Astrocyte (in vitro differentiated cells and primary cell): ENCODE data around the gene PPIP5K1. TPM values are rescaled to one million over a fixed set of nuclear protein-coding genes. Genes with fewer than 3 reads are reported as not detected.

ENCODE experiments used
- DNase-seq: peaks from one replicate; pipeline ENCODE4 v3.0.0-alpha.2; 2010; ENCODE audit warnings: low read depth
- FAIRE-seq: peaks from 2 replicates; lab custom pipeline; 2011; peaks lifted over from hg19 to GRCh38; lab: Jason Lieb, UNC
- H2AFZ ChIP-seq: 2 replicates; pipeline ENCODE4 v1.6.0; 2012; ENCODE audit warnings: low read depth, low read length, inconsistent platforms
- H3K27ac ChIP-seq: 2 replicates; pipeline ENCODE4 v1.5.1; 2011; ENCODE audit warnings: low read depth, low read length, inconsistent platforms
- H3K27me3 ChIP-seq: 2 replicates; pipeline ENCODE4 v1.6.0; 2011; ENCODE audit warnings: low read length, inconsistent platforms; ENCODE audit not compliant: insufficient read depth
- H3K36me3 ChIP-seq: 2 replicates; pipeline ENCODE4 v1.5.1; 2011; ENCODE audit warnings: low read length, inconsistent platforms; ENCODE audit not compliant: insufficient read depth
- H3K4me1 ChIP-seq: 2 replicates; pipeline ENCODE4 v1.5.1; 2011; ENCODE audit warnings: low read length, inconsistent platforms; ENCODE audit not compliant: insufficient read depth
- H3K4me2 ChIP-seq: 2 replicates; pipeline ENCODE4 v1.6.0; 2012; ENCODE audit warnings: low read length, inconsistent platforms
- H3K4me3 ChIP-seq: 2 replicates; pipeline ENCODE4 v1.5.1; 2011; ENCODE audit warnings: low read depth, mild to moderate bottlenecking, low read length, inconsistent platforms; ENCODE audit not compliant: insufficient read depth
- H3K79me2 ChIP-seq: 2 replicates; pipeline ENCODE4 v1.6.0; 2012; ENCODE audit warnings: mild to moderate bottlenecking, low read length, inconsistent platforms; ENCODE audit not compliant: insufficient read depth
- H3K9ac ChIP-seq: 2 replicates; pipeline ENCODE4 v1.6.0; 2012; ENCODE audit warnings: mild to moderate bottlenecking, low read length, inconsistent platforms
- H3K9me3 ChIP-seq: 2 replicates; pipeline ENCODE4 v1.5.1; 2012; ENCODE audit warnings: low read depth, mild to moderate bottlenecking, low read length, inconsistent platforms; ENCODE audit not compliant: insufficient read depth
- H4K20me1 ChIP-seq: 2 replicates; pipeline ENCODE4 v1.6.0; 2012; ENCODE audit warnings: low read length, inconsistent platforms; ENCODE audit not compliant: insufficient read depth
- H3K27ac Mint-ChIP-seq: one replicate; pipeline ENCODE4 v1.8.0; 2021; ENCODE audit warnings: mild to moderate bottlenecking, mixed read lengths; ENCODE audit not compliant: unreplicated experiment
- H3K27me3 Mint-ChIP-seq: one replicate; pipeline ENCODE4 v1.8.0; 2021; ENCODE audit warnings: low read depth, mixed read lengths; ENCODE audit not compliant: unreplicated experiment
- H3K36me3 Mint-ChIP-seq: one replicate; pipeline ENCODE4 v1.8.0; 2021; ENCODE audit warnings: low read depth, mixed read lengths; ENCODE audit not compliant: unreplicated experiment
- H3K4me1 Mint-ChIP-seq: one replicate; pipeline ENCODE4 v1.8.0; 2021; ENCODE audit warnings: low read depth, mixed read lengths; ENCODE audit not compliant: unreplicated experiment
- H3K4me3 Mint-ChIP-seq: one replicate; pipeline ENCODE4 v1.8.0; 2021; ENCODE audit warnings: mild to moderate bottlenecking, moderate library complexity, mixed read lengths; ENCODE audit not compliant: unreplicated experiment
- H3K9me3 Mint-ChIP-seq: one replicate; pipeline ENCODE4 v1.8.0; 2021; ENCODE audit warnings: mild to moderate bottlenecking, mixed read lengths; ENCODE audit not compliant: unreplicated experiment
- CTCF ChIP-seq: IDR thresholded peaks from 2 replicates; pipeline ENCODE4 v1.5.1; 2011; ENCODE audit warnings: low read depth, mild to moderate bottlenecking, inconsistent platforms, low read length, moderate library complexity; ENCODE audit not compliant: insufficient read depth
- EZH2 ChIP-seq: IDR thresholded peaks from 2 replicates; pipeline ENCODE4 v1.6.1; 2012; ENCODE audit warnings: mild to moderate bottlenecking, low read length, inconsistent platforms; ENCODE audit not compliant: insufficient read depth
- total RNA-seq: library from RNA; stranded (reverse); gene quantifications from 2 replicates; pipeline ENCODE4 v1.2.1, GENCODE V29; 2021

The PPIP5K1 gene
- total RNA-seq, 1 donor from 2014 or later, result 21.4 TPM

GRCh38 chr15:43505738-43506137 lies 84.3 kb downstream of the PPIP5K1 start:
- Histone ChIP-seq H3K4me3 (no peak overlapping the region), H3K9ac (no peak overlapping the region), H3K9me3 (no peaks in the 10 kb centered on the region), H3K4me2 (no peak overlapping the region), H3K4me1 (peaks cover 11% of the 10 kb centered on the region), H4K20me1 (no peaks in the 10 kb centered on the region), H3K36me3 (no peaks in the 10 kb centered on the region), H3K27ac (no peak overlapping the region), H3K79me2 (no peaks in the 10 kb centered on the region), H3K27me3 (no peaks in the 10 kb centered on the region), H2AFZ (no peak overlapping the region)
- Mint-ChIP-seq H3K4me1 (peaks cover 31% of the 10 kb centered on the region), H3K9me3 (no peaks in the 10 kb centered on the region), H3K4me3 (no peak overlapping the region), H3K27me3 (peaks cover 2% of the 10 kb centered on the region), H3K27ac (peak overlapping the region; percentile 82), H3K36me3 (no peaks in the 10 kb centered on the region)
- TF ChIP-seq CTCF (no peak), EZH2 (no peak)
- DNase-seq, result peak; percentile 72
- no peak for FAIRE-seq

GRCh38 chr15:43499635-43500034 lies 90.4 kb downstream of the PPIP5K1 start:
- H3K27ac ChIP-seq, result no peak overlapping the region
- no peak overlapping the region for H3K27ac Mint-ChIP-seq
- FAIRE-seq (no peak), DNase-seq (no peak)
- H3K36me3 Mint-ChIP-seq, result no peaks in the 10 kb centered on the region
- H3K79me2 ChIP-seq, result no peaks in the 10 kb centered on the region
- H3K9me3 Mint-ChIP-seq, result no peaks in the 10 kb centered on the region
- H3K27me3 Mint-ChIP-seq, result peaks cover 2% of the 10 kb centered on the region
- H2AFZ ChIP-seq, result no peak overlapping the region
- no peaks in the 10 kb centered on the region for H3K27me3 ChIP-seq
- H3K4me2 ChIP-seq, result no peak overlapping the region
- no peak overlapping the region for H3K4me3 Mint-ChIP-seq
- H3K36me3 ChIP-seq, result no peaks in the 10 kb centered on the region
- no peak for TF ChIP-seq CTCF
- no peak overlapping the region for H3K4me3 ChIP-seq
- H3K9me3 ChIP-seq, result no peaks in the 10 kb centered on the region
- no peaks in the 10 kb centered on the region for H3K4me1 Mint-ChIP-seq
- H3K4me1 ChIP-seq, result no peaks in the 10 kb centered on the region
- H4K20me1 ChIP-seq, result no peaks in the 10 kb centered on the region
- H3K9ac ChIP-seq, result no peak overlapping the region

- no peaks in the 10 kb centered on the region for H3K4me1 Mint-ChIP-seq
- TF ChIP-seq CTCF (no peak), EZH2 (no peak)
- H3K4me2 ChIP-seq, result no peak overlapping the region
- no peak overlapping the region for H2AFZ ChIP-seq
- H3K9ac ChIP-seq, result no peak overlapping the region
- DNase-seq (no peak), FAIRE-seq (no peak)
- no peaks in the 10 kb centered on the region for H3K9me3 Mint-ChIP-seq
- no peaks in the 10 kb centered on the region for H3K27me3 ChIP-seq
- no peak overlapping the region for H3K4me3 ChIP-seq
- H3K27ac ChIP-seq, result no peak overlapping the region
- no peaks in the 10 kb centered on the region for H4K20me1 ChIP-seq
- H3K4me1 ChIP-seq, result no peaks in the 10 kb centered on the region
- H3K36me3 Mint-ChIP-seq, result no peaks in the 10 kb centered on the region
- no peaks in the 10 kb centered on the region for H3K9me3 ChIP-seq
- no peaks in the 10 kb centered on the region for H3K36me3 ChIP-seq
- no peaks in the 10 kb centered on the region for H3K79me2 ChIP-seq
- H3K27ac Mint-ChIP-seq, result no peak overlapping the region
- H3K27me3 Mint-ChIP-seq, result peaks cover 2% of the 10 kb centered on the region
- H3K4me3 Mint-ChIP-seq, result no peak overlapping the region
Measured at GRCh38 chr15:43498990-43499389, 91.0 kb downstream of the PPIP5K1 start.
